Germinal center (tissue), 1 donor: ENCODE measurements around the gene LSM4.
A peak's percentile ranks its signal among the peaks of the same experiment; 100 is the strongest.
"Not testable (repeated sequence)": the region's sequence is repeated elsewhere in the genome, so short reads cannot be mapped to it uniquely, and the experiment has no call there.

Experiments used
- DNase-seq: peaks from one replicate; pipeline ENCODE4 v3.0.0; 2012; ENCODE audit warnings: mixed read lengths, low spot score

The LSM4 gene

DNA sequence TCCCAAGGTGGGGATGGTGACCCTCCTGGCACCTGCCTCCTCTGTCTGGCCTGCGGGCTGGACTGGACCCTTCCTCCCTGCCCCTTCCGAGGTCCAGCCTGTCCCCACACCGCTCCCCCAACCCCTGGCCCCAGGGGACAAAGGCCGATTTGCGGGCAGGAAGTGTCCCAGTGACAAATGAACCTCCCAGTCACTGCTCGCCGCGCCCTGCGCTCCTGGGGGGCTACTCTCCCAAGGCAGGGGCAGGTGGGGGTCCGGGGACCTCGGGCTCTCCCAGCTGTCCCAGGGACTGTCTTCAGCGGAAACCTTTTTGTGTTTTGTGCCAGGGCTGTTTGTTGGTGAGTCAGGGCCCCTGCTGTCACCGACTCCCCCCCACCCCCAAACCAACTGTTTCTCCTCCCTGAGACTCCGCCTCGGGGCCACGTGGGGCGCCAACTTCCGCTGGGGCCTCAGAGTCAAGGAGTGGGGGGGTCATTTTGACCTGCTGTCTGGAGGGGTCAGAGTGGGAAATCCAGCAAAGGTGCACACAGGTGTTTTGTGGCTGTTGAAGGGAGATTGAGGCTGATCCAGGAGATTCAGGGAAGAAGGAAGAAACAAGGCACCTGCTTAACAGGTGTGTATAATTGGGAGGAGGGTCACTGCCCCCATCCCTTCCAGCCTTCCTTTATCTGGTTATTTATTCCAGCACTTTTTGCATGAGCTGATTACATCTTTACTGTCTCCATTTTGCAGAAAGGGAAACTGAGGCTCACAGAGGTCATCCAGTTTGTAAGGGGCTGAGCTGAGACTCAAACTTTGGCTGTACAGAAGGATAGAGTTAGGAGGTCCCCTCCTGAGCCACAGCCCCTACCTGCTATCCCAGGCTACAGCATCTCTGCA lies 18.4 kb upstream of the LSM4 start:
- DNase-seq: peak; percentile 69

DNA sequence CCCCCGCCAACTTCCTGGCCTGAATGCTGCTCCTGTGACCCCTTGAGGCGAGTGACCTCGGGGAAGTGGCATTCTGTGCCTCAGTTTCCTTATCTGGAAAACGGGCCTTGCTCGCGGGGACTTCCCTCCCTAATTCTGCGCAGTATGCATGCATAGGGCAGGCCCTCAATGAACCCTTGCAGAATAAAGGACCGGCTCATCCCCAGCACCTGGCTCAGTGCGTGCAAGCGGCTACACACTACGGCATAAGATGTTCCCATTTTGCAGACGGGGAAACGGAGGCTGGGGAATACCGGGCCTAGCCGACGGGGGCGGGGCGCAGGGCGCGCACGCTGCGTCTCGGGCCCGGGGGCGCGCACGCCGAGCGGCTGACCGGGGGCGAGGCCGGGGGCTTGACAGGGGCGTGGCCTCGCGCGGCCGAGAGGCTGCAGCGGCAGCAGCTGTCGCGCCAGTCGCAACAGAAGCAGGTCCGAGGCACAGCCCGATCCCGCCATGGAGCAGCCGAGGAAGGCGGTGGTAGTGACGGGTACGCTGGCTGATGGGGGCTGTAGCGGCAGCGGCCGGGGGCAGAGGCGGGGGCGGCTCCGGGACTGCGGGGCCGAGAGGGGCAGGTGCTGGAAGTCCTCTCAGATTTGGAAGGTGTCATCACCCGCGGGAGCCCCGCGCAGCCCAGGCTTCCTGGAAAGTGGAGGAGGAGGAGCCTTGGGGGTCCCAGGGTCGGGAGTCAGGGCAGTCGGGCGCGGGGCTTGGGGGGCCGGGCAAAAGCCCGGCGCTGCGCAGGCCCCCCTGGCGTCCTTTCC lies 17.5 kb upstream of the LSM4 start, which contains the start of gene PGPEP1:
TSS of gene PGPEP1 (plus strand) at position 409 of the 800 bp plus-strand sequence. CDS start at position 493, 84 bp downstream.
- peak; percentile 86 for DNase-seq

DNA sequence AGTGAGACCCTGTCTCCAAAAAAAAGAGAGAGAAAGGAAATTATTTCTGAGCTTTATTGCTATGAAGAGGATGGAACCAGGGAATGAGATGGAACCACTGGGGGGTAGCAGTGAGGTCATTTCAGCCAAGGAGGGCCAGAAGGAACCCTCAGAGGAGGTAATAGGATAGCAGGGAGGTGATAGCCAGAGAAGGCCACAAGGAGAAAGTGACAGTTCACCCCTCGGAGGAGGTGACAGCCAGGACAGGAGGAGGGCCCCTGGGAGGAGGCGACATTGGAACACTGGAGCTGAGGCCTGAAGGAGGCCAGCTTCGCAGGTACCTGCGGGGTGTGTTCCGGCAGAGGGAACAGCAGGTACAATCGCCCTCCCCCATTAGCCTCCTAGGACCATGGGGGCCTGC lies 16.8 kb upstream of the LSM4 start:
- DNase-seq: no peak

DNA sequence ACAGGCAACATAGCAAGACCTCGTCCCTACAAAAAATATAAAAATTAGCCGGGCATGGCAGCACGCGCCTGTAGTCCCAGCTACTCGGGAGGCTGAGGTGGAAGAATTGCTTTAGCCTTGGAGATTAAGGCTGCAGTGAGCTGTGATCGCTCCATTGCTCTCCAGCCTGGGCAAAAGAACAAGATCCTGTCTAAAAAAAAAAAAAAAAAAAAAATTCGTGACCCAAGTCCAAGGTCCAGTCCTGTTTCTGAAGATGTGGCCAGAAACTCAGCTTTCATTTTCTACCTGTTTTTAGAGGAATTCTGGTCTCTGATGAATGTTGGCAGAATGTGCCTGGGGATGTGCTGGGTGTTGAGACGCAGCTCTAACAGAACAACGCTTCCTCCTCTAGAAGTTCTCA lies 15.7 kb upstream of the LSM4 start:
- DNase-seq: no peak

DNA sequence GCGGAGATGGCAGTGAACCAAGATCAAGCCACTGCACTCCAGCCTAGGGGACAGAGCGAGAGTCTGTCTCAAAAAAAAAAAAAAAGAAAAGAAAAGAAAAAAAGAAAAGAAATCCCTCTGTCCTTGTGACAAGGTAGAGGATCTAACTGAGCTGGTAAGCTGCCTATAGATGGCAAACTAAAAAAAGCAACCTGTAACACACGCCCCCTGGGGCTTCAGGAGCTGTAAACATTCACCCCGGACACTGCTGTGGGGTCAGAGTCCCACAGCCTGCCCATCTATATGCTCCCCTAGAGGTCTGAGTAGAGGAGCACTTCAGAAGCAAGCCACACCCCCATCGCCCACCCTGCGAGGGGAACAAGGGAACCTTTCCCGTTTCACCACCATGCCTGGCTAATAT lies 13.2 kb upstream of the LSM4 start:
- DNase-seq: no peak

DNA sequence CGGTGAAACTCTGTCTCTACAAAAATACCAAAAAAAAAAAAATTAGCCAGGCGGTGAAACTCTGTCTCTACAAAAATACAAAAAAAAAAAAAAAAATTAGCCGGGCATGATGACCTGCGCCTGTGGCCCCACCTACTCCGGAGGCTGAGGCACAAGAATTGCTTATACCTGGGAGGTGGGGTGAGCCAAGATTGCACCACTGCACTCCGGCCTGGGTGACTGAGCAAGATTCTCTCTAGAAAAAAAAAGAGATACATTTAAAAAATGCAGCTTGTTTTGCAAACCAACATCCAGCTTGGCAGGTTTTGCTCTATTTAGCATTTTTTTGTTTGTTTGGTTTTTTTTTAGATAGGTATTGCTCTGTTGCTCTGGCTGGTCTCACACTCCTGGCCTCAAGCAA lies 10.8 kb upstream of the LSM4 start:
- no peak for DNase-seq

DNA sequence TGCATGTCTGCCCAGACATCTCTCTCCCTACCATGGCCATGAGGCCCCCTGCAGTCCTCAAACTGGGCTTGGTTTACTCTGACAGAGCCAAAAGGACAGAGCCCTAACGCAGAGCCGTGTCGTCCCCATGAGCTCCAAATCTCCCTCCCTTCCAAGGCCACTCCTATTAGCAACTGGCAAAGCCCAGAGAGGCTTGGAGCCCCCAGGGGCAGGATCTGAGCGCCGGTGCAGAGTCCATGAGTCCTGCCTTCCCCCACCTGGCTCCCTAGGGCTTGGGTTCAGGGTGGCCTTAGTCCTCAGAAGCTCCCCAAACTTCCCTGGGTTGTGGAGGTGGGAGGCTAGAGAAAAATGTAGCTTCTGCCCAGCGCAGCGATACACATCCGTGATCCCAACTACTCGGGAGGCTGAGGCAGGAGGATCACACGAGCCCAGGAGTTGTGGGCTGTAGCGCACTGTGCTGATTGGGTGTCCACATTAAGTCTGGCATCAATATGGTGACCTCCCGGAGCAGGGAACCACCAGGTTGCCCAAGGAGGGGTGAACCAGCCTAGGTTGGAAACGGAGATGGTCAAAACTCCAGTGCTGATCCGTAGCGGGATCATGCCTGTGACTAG lies 10.1 kb upstream of the LSM4 start:
- DNase-seq: no peak

DNA sequence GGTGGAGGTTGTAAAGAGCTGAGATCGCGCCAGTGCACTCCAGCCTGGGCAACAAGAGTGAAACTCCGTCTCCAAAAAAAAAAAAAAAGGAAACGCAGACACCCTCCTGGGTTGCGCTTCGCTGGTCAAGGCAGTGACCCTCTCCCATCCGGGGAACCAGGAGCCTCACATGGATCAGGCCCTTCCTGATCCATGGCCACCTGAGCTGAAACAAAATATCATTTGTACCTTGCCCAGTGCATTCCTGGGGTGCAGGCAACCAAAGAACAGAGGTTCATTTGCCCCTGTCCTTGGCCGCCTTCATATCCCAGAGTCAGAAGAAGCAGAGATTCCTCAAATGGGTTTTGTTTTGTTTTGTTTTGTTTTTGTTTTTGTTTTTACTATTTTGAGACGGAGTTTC lies 8.0 kb upstream of the LSM4 start:
- no peak for DNase-seq

DNA sequence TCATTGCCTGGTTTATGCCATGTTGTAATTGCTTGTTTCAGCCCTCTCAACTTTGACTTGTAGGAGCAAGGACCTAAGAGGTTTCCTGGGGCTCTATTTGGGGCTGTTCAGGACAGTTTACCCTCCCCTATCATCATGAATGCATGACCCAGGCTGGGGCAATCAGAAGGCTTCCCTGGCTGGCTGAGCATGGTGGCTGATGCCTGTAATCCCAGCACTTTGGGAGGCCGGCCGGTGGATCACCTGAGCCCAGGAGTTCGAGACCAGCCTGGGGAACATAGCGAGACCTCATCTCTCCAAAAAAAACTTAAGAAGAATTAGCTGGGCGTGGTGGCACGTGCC lies 6.1 kb upstream of the LSM4 start:
- no peak for DNase-seq

DNA sequence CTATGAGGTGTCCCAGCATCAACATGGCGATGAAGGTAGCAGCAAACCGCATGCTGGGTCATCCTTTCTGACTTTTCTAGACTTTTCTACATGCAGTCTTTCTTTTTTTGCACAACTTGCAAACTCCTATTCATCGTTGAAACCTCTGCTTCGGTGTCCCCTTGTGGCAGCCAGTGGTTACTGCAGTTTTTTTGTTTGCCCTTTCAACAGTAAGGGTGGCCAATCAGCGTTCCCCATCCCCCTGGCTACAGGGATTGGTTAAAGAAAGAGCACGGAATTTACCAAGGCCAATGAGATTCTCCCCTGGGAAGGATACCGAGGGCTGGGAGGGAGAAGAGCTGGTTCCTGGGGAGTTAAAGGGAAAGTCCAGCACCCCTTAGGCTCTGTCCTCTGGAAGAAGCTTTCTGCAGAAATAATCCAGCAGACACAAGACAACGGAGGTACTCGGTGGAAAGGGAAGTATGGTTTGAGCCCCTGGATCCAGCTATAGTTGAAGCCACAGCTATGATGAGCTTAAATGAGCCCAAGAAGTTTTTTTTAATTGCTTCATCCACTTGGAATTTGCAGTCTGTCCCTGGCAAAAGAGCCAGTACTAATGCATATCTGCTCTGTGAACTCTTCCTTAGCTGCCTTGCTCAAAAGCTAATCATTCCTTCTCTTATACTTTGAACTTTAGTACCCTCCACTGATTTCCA lies 5.6 kb upstream of the LSM4 start:
- peak; percentile 96 for DNase-seq

DNA sequence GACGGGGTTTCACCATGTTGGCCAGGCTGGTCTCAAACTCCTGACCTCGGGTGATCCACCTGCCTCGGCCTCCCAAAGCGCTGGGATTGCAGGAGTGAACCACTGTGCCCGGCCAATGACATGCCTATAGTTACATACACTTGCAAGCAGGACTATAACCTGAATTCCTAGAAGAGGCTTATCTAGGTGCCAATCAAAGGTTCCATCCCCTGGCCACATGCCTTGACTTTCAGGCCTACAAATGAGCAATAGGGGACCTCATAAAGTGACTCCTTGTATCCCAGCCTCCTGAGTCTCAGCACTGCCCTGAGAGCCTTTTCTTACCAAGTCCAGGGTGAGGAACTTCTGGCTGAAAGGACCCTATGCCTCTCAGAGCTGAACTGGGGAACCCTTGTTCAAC lies 3.9 kb upstream of the LSM4 start:
- no peak for DNase-seq

DNA sequence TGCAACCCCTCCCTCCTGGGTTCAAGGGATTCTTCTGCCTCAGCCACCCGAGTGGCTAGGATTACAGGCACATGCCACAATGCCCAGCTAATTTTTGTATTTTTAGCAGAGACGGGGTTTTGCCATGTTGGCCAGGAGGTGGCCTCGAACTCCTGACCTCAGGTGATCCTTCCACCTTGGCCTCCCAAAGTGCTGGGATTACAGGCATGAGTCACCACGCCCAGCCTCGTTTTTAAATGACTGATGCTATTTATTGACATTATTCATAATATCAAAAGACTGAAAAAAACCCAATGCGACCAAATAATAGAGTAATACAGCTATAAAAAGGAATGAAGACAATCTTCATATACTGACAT lies 1.5 kb upstream of the LSM4 start:
- DNase-seq: not testable (repeated sequence)

DNA sequence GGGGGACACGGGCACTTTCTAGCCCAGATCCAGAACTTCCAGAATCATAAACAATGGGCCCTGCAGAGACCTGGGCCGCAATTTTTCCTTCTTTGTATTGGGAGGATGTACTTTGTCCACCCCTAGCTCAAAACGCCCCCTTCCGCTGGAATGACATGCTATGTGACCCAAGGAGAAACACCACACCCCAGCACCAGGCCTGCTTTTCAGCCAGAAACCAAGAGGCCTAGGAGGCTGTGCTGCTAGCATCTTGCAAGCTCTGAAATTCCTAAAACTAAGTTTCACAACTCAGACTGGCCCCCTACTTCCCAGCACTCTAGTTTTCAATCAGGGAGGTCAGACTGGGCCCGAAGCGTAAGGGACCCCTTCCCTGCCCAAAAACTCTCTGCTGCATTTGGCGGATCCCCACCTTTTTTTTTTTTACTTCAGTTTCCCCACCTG lies 538 bp downstream of the LSM4 start:
- DNase-seq: peak; percentile 57

DNA sequence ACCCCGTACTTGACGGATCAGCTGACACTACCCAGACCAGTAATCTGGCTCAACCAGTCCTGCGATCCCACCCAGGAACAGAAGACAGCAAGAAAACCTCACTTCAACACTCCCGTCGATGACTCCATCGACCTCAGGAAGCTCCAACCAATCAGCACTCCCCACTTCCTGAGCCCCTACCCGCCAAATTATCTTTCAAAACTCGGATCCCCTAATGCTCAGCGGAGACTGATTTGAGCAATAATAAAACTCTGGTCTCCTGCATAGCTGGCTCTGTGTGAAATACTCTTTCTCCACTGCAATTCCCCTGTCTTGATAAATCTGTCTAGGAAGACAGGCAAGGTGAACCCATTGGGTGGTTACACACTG lies 1.2 kb downstream of the LSM4 start:
- no peak for DNase-seq

DNA sequence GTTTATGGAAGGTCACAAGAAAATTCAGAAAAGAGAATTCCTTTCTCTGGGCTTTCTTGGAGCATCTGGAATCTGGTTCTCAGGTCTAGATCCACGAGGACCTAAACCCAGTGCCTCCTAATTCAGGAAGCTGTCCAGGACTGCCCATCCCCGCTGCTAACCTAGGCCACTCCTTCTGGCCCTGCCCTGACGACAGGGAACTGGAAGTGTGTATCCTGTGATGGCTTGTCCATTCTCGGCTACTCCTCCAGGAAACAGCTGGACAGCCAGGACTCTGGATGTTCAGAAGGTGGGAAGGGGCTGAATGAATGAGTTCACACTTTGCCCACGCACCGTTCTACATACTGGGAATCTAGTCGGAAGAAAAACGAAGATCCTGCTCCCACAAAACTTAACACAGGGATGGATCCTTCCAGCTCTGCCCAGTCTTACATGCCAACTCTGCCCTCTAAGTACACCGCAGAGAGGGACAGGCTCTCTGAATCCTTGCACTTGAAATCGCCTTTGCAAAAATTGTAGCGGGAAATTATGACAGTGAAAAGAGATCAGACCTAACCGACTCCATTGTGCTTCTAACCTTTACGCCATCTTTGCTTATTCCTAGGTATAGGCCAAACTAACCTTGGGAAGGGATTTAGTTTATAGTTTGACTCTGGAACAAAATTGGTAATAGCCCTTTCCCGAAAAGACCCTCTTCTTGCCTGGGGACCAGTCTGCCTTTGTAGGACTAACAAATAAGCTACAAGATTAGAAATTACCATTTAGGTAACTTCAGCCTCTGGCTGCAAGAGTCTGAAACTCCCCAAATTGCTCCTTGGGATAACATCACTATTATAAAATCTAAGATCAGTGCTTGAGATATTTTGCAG lies 1.8 kb downstream of the LSM4 start:
- DNase-seq: no peak

DNA sequence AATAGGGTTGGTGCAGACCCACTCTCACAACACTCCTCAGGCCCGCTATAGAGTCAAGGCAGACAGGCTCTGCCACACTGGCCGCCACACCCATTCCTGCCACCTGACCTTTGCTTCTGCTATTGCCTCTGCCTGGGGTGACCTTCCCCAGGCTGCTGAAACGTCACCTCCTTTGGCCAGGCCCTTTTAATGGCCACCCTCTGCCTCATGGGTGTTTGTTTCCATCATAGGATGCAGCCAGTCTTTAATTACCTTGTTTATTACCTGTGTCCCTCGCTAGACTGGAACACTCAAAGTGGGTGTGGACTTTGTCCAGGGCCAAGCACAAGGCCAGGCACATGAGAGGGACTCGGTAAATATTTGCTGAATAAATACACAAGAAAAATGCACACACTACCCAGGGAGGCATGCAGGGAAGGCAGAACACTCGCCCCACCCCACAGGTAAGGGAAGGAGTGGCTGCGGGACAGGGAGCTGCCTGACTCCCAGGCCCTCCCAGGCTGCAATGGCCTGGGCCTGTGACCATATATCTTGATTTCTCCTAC lies 3.2 kb downstream of the LSM4 start:
- no peak for DNase-seq

DNA sequence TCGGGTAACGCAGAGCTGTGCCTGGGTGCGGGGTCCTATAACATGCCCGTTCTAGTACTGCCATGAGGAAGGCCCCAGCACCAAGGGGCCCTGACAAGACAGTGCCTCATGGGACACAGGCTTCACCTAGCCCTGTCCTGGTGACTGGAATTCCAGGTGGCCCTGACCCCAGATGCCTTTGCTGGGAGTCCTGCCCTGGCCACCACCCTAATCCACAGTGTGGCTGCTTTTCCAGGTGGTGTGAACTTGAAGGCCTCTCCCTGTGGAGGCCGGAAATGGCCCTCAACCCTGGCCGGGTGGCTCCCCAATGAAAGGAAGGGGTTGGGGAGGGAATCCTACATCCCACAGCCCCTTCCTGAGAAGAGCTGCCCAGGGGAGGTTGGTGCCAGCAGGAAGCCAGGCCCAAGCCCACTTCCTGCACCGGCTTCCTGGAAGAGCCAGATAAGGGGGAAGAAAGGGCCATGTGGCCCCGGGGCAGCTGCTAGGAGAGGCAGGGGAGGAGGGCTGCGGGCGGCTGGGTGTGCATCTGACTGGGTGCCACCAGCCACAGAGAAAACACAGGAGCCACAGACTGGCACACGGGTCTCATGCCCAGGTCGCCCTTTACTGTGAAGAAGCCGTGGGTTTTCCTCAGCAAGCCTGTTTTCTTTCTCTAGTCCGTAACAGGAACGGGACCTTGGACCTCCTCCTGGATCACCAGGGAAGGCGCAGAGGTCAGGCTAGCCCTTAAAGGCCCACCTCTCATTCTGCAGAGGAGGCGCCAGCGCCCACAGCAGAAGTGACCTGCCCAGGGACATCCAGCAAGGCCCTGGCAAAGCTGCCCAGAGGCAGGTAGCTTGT lies 4.7 kb downstream of the LSM4 start:
- no peak for DNase-seq

DNA sequence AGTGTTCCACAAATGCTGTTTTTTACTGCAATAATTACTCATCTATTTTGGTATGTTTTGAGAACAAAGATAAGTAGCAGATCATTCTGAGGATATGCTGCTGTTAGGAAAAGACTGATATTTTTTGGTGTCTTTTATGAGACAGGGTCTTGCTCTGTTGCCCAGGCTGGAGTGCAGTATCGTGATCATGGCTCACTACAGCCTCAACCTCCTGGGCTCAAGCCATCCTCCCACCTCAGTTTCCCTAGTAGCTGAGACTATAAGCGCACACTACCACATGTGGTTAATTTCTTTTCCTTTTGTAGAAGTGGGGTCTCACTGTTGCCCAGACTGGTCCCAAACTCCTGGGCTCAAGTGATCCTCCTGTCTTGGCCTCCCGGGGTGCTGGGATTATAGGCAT lies 9.5 kb downstream of the LSM4 start:
- DNase-seq: no peak

DNA sequence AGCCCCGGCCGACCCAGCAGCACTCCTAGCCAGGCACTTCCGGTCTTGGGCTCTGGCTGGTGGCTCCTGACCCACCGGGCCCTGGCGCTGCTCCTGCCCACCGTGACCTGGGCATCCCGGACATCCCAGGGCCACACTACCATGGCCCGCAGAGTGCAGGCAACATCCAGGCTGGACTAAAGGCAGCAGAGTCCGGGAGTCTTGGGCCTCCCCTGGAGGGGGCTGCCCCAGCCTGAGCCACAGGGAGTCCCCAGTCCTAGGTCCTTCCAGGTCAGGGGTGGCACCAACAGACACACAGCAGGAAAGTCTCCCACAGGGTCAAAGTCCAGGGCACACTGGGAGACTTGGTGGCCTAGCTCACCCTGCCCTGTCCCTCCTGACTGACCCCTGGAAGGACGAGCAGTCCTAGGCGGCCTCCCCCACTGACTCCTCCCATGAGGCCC lies 10.8 kb downstream of the LSM4 start:
- DNase-seq: no peak

DNA sequence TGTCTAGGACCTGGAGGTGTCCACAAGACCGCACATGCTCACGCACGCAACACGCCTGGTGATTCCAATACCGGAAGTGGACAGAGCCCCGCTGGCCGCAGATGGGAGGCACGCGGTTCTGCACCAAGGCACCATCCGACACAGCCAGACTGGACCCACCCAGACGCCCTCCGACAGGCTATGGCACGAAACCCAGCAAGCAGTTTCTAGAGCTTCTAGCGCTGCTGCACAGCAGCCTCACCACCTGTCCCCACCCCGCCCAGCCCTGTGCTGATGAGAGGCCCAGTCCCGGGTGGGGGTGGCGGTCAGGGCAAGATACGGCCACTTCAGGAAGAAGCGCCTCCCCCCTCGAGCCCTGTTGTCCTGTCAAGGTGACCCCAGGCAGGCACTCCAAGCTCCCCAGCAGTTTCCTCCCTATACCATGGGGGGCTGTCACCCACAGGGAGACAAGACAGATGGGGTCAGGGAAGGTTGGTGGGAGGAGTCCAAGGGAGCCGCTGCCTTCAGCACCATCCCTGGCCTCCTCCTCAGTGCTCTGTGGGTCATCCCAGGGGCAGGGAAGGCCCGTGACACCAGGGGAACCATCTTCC lies 11.3 kb downstream of the LSM4 start:
- DNase-seq: no peak
